WERI-Rb-1 (cell line): ENCODE results near the gene PMFBP1.

Experiments used
- DNase-seq: peaks from one replicate; pipeline ENCODE4 v3.0.0-alpha.2; 2020
- H3K27ac ChIP-seq: fragments of 250-450 bp; sonication (Bioruptor Pico); 2 replicates; pipeline ENCODE4 v1.5.1; 2020; ENCODE audit warnings: mild to moderate bottlenecking, moderate library complexity
- H3K27me3 ChIP-seq: fragments of 250-450 bp; sonication (Bioruptor Pico); 2 replicates; pipeline ENCODE4 v1.5.1; 2021; ENCODE audit warnings: mild to moderate bottlenecking, low read depth, moderate library complexity; ENCODE audit not compliant: insufficient read depth, severe bottlenecking
- H3K36me3 ChIP-seq: fragments of 250-450 bp; sonication (Bioruptor Pico); 2 replicates; pipeline ENCODE4 v1.5.1; 2020; ENCODE audit warnings: mild to moderate bottlenecking, moderate library complexity
- H3K4me3 ChIP-seq: 2 replicates; pipeline ENCODE4 v1.5.1; 2011; ENCODE audit warnings: low read depth, mild to moderate bottlenecking, control low read depth, low read length
- H3K9me3 ChIP-seq: fragments of 250-450 bp; sonication (Bioruptor Pico); 2 replicates; pipeline ENCODE4 v1.5.1; 2021; ENCODE audit warnings: mild to moderate bottlenecking, moderate library complexity; ENCODE audit not compliant: severe bottlenecking
- CTCF ChIP-seq: IDR thresholded peaks from 2 replicates; pipeline ENCODE4 v1.5.1; 2011; ENCODE audit warnings: low read depth, mild to moderate bottlenecking, control low read depth, inconsistent platforms, low read length

The PMFBP1 gene

GRCh38 chr16:72214821-72215220, 42.9 kb upstream of the PMFBP1 start:
- DNase-seq = no peak
- no peak overlapping the region for H3K27ac ChIP-seq
- H3K36me3 ChIP-seq = no peaks in the 10 kb centered on the region
- H3K4me3 ChIP-seq = no peak overlapping the region
- TF ChIP-seq CTCF = no peak
- H3K27me3 ChIP-seq = no peaks in the 10 kb centered on the region
- peaks cover 2% of the 10 kb centered on the region for H3K9me3 ChIP-seq

- Histone ChIP-seq H3K36me3 (no peaks in the 10 kb centered on the region), H3K9me3 (peaks cover 2% of the 10 kb centered on the region), H3K27ac (no peak overlapping the region), H3K4me3 (no peak overlapping the region), H3K27me3 (no peaks in the 10 kb centered on the region)
- no peak for TF ChIP-seq CTCF
- DNase-seq = no peak
These were observed 39.2 kb upstream of the PMFBP1 start for GRCh38 chr16:72211110-72211509.

- Histone ChIP-seq H3K27me3 (no peaks in the 10 kb centered on the region), H3K4me3 (no peak overlapping the region), H3K9me3 (peaks cover 2% of the 10 kb centered on the region), H3K36me3 (no peaks in the 10 kb centered on the region), H3K27ac (no peak overlapping the region)
- DNase-seq = no peak
- no peak for TF ChIP-seq CTCF
These were observed 38.6 kb upstream of the PMFBP1 start for GRCh38 chr16:72210555-72210954.

GRCh38 chr16:72210072-72210471, 38.1 kb upstream of the PMFBP1 start:
- TF ChIP-seq CTCF = no peak
- peaks cover 2% of the 10 kb centered on the region for H3K9me3 ChIP-seq
- no peak for DNase-seq
- H3K4me3 ChIP-seq = no peak overlapping the region
- no peak overlapping the region for H3K27ac ChIP-seq
- no peaks in the 10 kb centered on the region for H3K36me3 ChIP-seq
- H3K27me3 ChIP-seq = no peaks in the 10 kb centered on the region

GRCh38 chr16:72206299-72206698, 34.3 kb upstream of the PMFBP1 start:
- Histone ChIP-seq H3K36me3 (no peaks in the 10 kb centered on the region), H3K27me3 (no peaks in the 10 kb centered on the region), H3K4me3 (no peak overlapping the region), H3K9me3 (no peaks in the 10 kb centered on the region), H3K27ac (no peak overlapping the region)
- no peak for DNase-seq
- no peak for TF ChIP-seq CTCF

GRCh38 chr16:72203401-72203800, 31.4 kb upstream of the PMFBP1 start:
- no peaks in the 10 kb centered on the region for H3K9me3 ChIP-seq
- TF ChIP-seq CTCF = no peak
- no peaks in the 10 kb centered on the region for H3K36me3 ChIP-seq
- H3K27me3 ChIP-seq = no peaks in the 10 kb centered on the region
- no peak overlapping the region for H3K27ac ChIP-seq
- H3K4me3 ChIP-seq = no peak overlapping the region
- no peak for DNase-seq
